SK-N-SH (cell line): Measurements from ENCODE around the gene CAPSL. TPM values are rescaled to one million over a fixed set of nuclear protein-coding genes. Genes with fewer than 3 reads are reported as not detected.

Experiments
- CTCF ChIA-PET: fragments of 300-600, 350-600 bp; formaldehyde crosslinking; extraction: SDS; loops from one replicate; lab custom pipeline; 2021; lab: Yijun Ruan, JAX
- POLR2A ChIA-PET: fragments of 350-600 bp; sonication (Branson Sonifier 250); formaldehyde crosslinking; extraction: SDS; loops from one replicate; lab custom pipeline; 2020; ENCODE audit warnings: antibody characterized with exemption, inconsistent platforms; lab: Yijun Ruan, JAX
- DNase-seq: peaks from one replicate; pipeline ENCODE4 v3.0.0; 2012
- H2AFZ ChIP-seq: fragments of 200-600 bp; sonication (generic); 2 replicates; pipeline ENCODE4 v1.8.1; 2016; ENCODE audit warnings: antibody characterized with exemption, mild to moderate bottlenecking, low read depth
- H3F3A ChIP-seq: fragments of 200-600 bp; sonication (generic); replicated peaks from 2 replicates; pipeline ENCODE3; 2016; ENCODE audit warnings: antibody characterized with exemption, mild to moderate bottlenecking; ENCODE audit not compliant: insufficient read depth
- H3K27ac ChIP-seq, 2 experiments: fragments of 200-500 bp in 1 of 2; fragments of 200-600 bp in 1 of 2; sonication (Bioruptor generic) in 1 of 2; sonication (generic), shearing (Covaris generic) in 1 of 2; 2 replicates each; pipeline versions ENCODE4 v1.5.1 to v1.6.1; 2014 to 2016; ENCODE audit warnings: low read depth in 2 of 2, inconsistent platforms in 1 of 2, low read length in 1 of 2, mild to moderate bottlenecking in 1 of 2, mixed read lengths in 1 of 2
- H3K27me3 ChIP-seq: fragments of 200-600 bp; sonication (generic), shearing (Covaris generic); 2 replicates; pipeline ENCODE4 v1.6.1; 2016; ENCODE audit warnings: mixed run types; ENCODE audit not compliant: insufficient read depth
- H3K36me3 ChIP-seq, 2 experiments: fragments of 200-500 bp in 1 of 2; fragments of 200-600 bp in 1 of 2; sonication (Bioruptor generic) in 1 of 2; sonication (generic) in 1 of 2; replicated peaks in 1 of 2; 2 replicates each; pipeline versions ENCODE3 to v1.5.1; 2014 to 2016; ENCODE audit warnings: low read length in 1 of 2, mild to moderate bottlenecking in 1 of 2; ENCODE audit not compliant: insufficient read depth in 2 of 2, control insufficient read depth in 1 of 2
- H3K4me1 ChIP-seq, 2 experiments: fragments of 200-500 bp in 1 of 2; fragments of 200-600 bp in 1 of 2; sonication (Bioruptor generic) in 1 of 2; sonication (generic), shearing (Covaris generic) in 1 of 2; 2 replicates each; pipeline versions ENCODE4 v1.5.1 to v1.6.1; 2014 to 2016; ENCODE audit warnings: low read depth in 1 of 2, low read length in 1 of 2, mixed run types in 1 of 2; ENCODE audit not compliant: insufficient read depth in 2 of 2, control insufficient read depth in 1 of 2
- H3K4me2 ChIP-seq: fragments of 200-600 bp; sonication (generic), shearing (Covaris generic); 2 replicates; pipeline ENCODE4 v1.6.1; 2017; ENCODE audit warnings: mixed run types
- H3K4me3 ChIP-seq, 2 experiments: fragments of 200-500 bp in 1 of 2; fragments of 200-600 bp in 1 of 2; sonication (Bioruptor generic) in 1 of 2; sonication (generic), shearing (Covaris generic) in 1 of 2; 2 replicates each; pipeline versions ENCODE4 v1.5.1 to v1.8.1; 2014 to 2016; ENCODE audit warnings: low read depth in 2 of 2, inconsistent platforms in 1 of 2, low read length in 1 of 2, mild to moderate bottlenecking in 1 of 2, mixed read lengths in 1 of 2, moderate library complexity in 1 of 2
- H3K79me2 ChIP-seq: fragments of 200-600 bp; sonication (generic); 2 replicates; pipeline ENCODE4 v1.8.1; 2017; ENCODE audit warnings: mild to moderate bottlenecking; ENCODE audit not compliant: insufficient read depth
- H3K9ac ChIP-seq: fragments of 200-600 bp; sonication (generic); 2 replicates; pipeline ENCODE4 v1.6.1; 2017; ENCODE audit warnings: mixed run types
- H3K9me2 ChIP-seq: fragments of 200-600 bp; sonication (generic); 2 replicates; pipeline ENCODE4 v1.6.1; 2017; ENCODE audit warnings: mixed run types
- H3K9me3 ChIP-seq: fragments of 200-600 bp; sonication (generic); 2 replicates; pipeline ENCODE4 v1.6.1; 2017; ENCODE audit warnings: mixed run types, mild to moderate bottlenecking, moderate library complexity
- H4K20me1 ChIP-seq: fragments of 200-600 bp; sonication (generic); 2 replicates; pipeline ENCODE4 v1.6.1; 2017; ENCODE audit warnings: mild to moderate bottlenecking, mixed run types; ENCODE audit not compliant: insufficient read depth
- CHD2 ChIP-seq: fragments of 150-350 bp; IDR thresholded peaks from 2 replicates; pipeline ENCODE4 v1.6.1; 2018; ENCODE audit warnings: low read length; ENCODE audit not compliant: partially characterized antibody
- EP300 ChIP-seq, 2 experiments: IDR thresholded peaks; 2 replicates each; pipeline versions ENCODE4 v1.4.0 to v1.6.1; 2012; ENCODE audit warnings: borderline replicate concordance in 1 of 2, low read depth in 1 of 2, low read length in 1 of 2
- EZH2phosphoT487 ChIP-seq: fragments of 200-600 bp; sonication (generic); IDR thresholded peaks from 2 replicates; pipeline ENCODE4 v1.6.1; 2017; ENCODE audit warnings: low read depth, mixed run types, mild to moderate bottlenecking, antibody characterized with exemption, moderate library complexity, borderline replicate concordance
- FOSL2 ChIP-seq: IDR thresholded peaks from 2 replicates; pipeline ENCODE4 v1.4.0; 2012; ENCODE audit warnings: low read depth, mild to moderate bottlenecking, moderate library complexity, borderline replicate concordance
- FOXM1 ChIP-seq: IDR thresholded peaks from 2 replicates; pipeline ENCODE4 v1.4.0; 2012; ENCODE audit warnings: low read depth, mild to moderate bottlenecking
- IRF3 ChIP-seq: fragments of 150-350 bp; IDR thresholded peaks from 2 replicates; pipeline ENCODE4 v1.6.1; 2016; ENCODE audit warnings: mild to moderate bottlenecking, low read depth, low read length
- JUND ChIP-seq: IDR thresholded peaks from 2 replicates; pipeline ENCODE4 v1.4.0; 2012
- MAX ChIP-seq: IDR thresholded peaks from 2 replicates; pipeline ENCODE4 v1.4.0; 2012; ENCODE audit warnings: low read depth
- MEF2A ChIP-seq: IDR thresholded peaks from 2 replicates; pipeline ENCODE4 v1.4.0; 2012; ENCODE audit warnings: low read depth, borderline replicate concordance
- MXI1 ChIP-seq: IDR thresholded peaks from 2 replicates; pipeline ENCODE4 v1.6.1; 2012; ENCODE audit warnings: mild to moderate bottlenecking, low read depth, low read length, improper control_type of control experiment
- PBX3 ChIP-seq: IDR thresholded peaks from 2 replicates; pipeline ENCODE4; 2012
- POLR2AphosphoS5 ChIP-seq: IDR thresholded peaks from 2 replicates; pipeline ENCODE4 v1.6.1; 2012; ENCODE audit warnings: low read depth, low read length
- RCOR1 ChIP-seq: fragments of 150-350 bp; IDR thresholded peaks from 2 replicates; pipeline ENCODE4 v1.6.1; 2017; ENCODE audit warnings: antibody characterized with exemption, low read length
- RFX5 ChIP-seq: IDR thresholded peaks from 2 replicates; pipeline ENCODE4 v1.6.1; 2012; ENCODE audit warnings: mild to moderate bottlenecking, improper control_type of control experiment, low read length
- RXRA ChIP-seq: IDR thresholded peaks from 2 replicates; pipeline ENCODE4 v1.4.0; 2012; ENCODE audit warnings: low read depth, mild to moderate bottlenecking, borderline replicate concordance
- SMC3 ChIP-seq: IDR thresholded peaks from 2 replicates; pipeline ENCODE4 v1.6.1; 2012; ENCODE audit warnings: low read depth, low read length, improper control_type of control experiment
- TAF1 ChIP-seq: IDR thresholded peaks from 2 replicates; pipeline ENCODE4 v1.6.1; 2012; ENCODE audit warnings: low read depth, mild to moderate bottlenecking, low read length, moderate library complexity, borderline replicate concordance
- TEAD4 ChIP-seq: IDR thresholded peaks from 2 replicates; pipeline ENCODE4 v1.4.0; 2012; ENCODE audit warnings: mild to moderate bottlenecking, borderline replicate concordance; ENCODE audit not compliant: insufficient read depth
- WGBS: methylation state at CpG from one replicate; pipeline ENCODE4 v1.1.6; 2017; ENCODE audit warnings: low lambda C conversion rate; 5-methylcytosine and 5-hydroxymethylcytosine counted together
- polyA plus RNA-seq, 3 experiments: library from polyadenylated mRNA; depleted of rRNA; stranded (reverse); fragments of >200 nt; gene quantifications; 2 replicates each; pipeline ENCODE4 v1.2.3, GENCODE V29; 2012
- TF ChIP-seq, protein P1 (sequence below): fragments of 200-600 bp; sonication (generic); IDR thresholded peaks from 2 replicates; pipeline ENCODE4 v1.6.1; 2017; ENCODE audit warnings: antibody characterized with exemption, mild to moderate bottlenecking, moderate library complexity
- TF ChIP-seq, protein P2 (sequence below): IDR thresholded peaks from 2 replicates; pipeline ENCODE4 v1.4.0; 2012; ENCODE audit warnings: low read depth, borderline replicate concordance

The CAPSL gene
- polyA plus RNA-seq, 1 of the 3 experiments (the other 2 are of a cell fraction), result 0.23 TPM

GRCh38 chr5:35922468-35922867 is 16.0 kb downstream of the CAPSL start:
- H3K36me3 ChIP-seq, result no peaks in the 10 kb centered on the region
- H3K27me3 ChIP-seq, result no peaks in the 10 kb centered on the region
- no peak for TF ChIP-seq JUND
- no peak for TF ChIP-seq MXI1
- 67% methylated on average over 6 of the region's 7 CpGs for WGBS
- H4K20me1 ChIP-seq, result no peaks in the 10 kb centered on the region
- no peak overlapping the region for H3K4me3 ChIP-seq
- H3K4me1 ChIP-seq, result peaks cover 0 to 5% of the 10 kb centered on the region in 2 experiments; a peak in 2 of 4 replicates
- no peak overlapping the region for H2AFZ ChIP-seq
- no peaks in the 10 kb centered on the region for H3K9me2 ChIP-seq
- DNase-seq, result no peak
- no peak overlapping the region for H3K9ac ChIP-seq
- no peak overlapping the region for H3K27ac ChIP-seq
- CTCF ChIA-PET, result interaction anchor here (3.3 kb wide), 1 partner anchor 145 kb away, joined by 19 read pairs; no protein-coding TSS in a partner anchor
- H3K4me2 ChIP-seq, result no peak overlapping the region
- H3F3A ChIP-seq, result peaks cover 5% of the 10 kb centered on the region
- H3K79me2 ChIP-seq, result no peaks in the 10 kb centered on the region
- H3K9me3 ChIP-seq, result no peaks in the 10 kb centered on the region
- POLR2A ChIA-PET, result no interaction called here

DNA sequence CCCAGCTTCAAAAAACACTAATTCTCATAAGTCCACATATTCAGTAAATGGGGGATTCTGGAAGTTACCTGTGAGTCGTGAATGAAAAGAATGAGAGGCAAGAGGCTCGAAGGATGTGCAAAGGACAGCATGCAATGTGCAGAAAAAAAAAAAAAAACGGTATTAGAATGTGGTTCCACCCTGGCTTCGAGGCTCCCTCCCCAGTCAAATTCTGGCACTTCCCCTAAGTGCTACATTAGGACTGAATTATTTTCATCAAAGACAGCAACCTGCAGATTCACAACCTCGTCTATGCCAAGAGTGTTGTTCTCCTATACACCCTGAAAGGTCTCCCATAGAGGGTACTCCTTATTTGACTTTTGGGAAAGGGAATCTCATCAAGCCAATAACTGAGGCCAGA is 16.5 kb downstream of the CAPSL start:
- Histone ChIP-seq H3K4me2 (no peak overlapping the region), H3K4me1 (peaks cover 0 to 5% of the 10 kb centered on the region in 2 experiments; a peak in 2 of 4 replicates), H2AFZ (no peak overlapping the region)
- no peak for TF ChIP-seq CHD2
- no peak for TF ChIP-seq IRF3
- no peak for TF ChIP-seq EP300 (IDR thresholded peaks at IDR 0.05; ENCODE audit: borderline replicate concordance in 1 of 2, low read depth in 1 of 2, low read length in 1 of 2)
- no peak for TF ChIP-seq RCOR1
- no peak for TF ChIP-seq EZH2phosphoT487
- no peak for TF ChIP-seq FOSL2
- TF ChIP-seq MAX, result no peak
- no peak for TF ChIP-seq TEAD4
- TF ChIP-seq, protein P1, sequence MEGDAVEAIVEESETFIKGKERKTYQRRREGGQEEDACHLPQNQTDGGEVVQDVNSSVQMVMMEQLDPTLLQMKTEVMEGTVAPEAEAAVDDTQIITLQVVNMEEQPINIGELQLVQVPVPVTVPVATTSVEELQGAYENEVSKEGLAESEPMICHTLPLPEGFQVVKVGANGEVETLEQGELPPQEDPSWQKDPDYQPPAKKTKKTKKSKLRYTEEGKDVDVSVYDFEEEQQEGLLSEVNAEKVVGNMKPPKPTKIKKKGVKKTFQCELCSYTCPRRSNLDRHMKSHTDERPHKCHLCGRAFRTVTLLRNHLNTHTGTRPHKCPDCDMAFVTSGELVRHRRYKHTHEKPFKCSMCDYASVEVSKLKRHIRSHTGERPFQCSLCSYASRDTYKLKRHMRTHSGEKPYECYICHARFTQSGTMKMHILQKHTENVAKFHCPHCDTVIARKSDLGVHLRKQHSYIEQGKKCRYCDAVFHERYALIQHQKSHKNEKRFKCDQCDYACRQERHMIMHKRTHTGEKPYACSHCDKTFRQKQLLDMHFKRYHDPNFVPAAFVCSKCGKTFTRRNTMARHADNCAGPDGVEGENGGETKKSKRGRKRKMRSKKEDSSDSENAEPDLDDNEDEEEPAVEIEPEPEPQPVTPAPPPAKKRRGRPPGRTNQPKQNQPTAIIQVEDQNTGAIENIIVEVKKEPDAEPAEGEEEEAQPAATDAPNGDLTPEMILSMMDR, result no peak
- TF ChIP-seq FOXM1, result no peak
- no peak for TF ChIP-seq MEF2A
- TF ChIP-seq TAF1, result no peak
- TF ChIP-seq RFX5, result no peak
- no peak for TF ChIP-seq POLR2AphosphoS5
- TF ChIP-seq, protein P2, sequence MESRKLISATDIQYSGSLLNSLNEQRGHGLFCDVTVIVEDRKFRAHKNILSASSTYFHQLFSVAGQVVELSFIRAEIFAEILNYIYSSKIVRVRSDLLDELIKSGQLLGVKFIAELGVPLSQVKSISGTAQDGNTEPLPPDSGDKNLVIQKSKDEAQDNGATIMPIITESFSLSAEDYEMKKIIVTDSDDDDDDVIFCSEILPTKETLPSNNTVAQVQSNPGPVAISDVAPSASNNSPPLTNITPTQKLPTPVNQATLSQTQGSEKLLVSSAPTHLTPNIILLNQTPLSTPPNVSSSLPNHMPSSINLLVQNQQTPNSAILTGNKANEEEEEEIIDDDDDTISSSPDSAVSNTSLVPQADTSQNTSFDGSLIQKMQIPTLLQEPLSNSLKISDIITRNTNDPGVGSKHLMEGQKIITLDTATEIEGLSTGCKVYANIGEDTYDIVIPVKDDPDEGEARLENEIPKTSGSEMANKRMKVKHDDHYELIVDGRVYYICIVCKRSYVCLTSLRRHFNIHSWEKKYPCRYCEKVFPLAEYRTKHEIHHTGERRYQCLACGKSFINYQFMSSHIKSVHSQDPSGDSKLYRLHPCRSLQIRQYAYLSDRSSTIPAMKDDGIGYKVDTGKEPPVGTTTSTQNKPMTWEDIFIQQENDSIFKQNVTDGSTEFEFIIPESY, result no peak
- no peak for TF ChIP-seq PBX3
- TF ChIP-seq SMC3, result no peak
- TF ChIP-seq RXRA, result no peak
- TF ChIP-seq, all 33 proteins: peak for 0
- Histone ChIP-seq H3K27me3 (no peaks in the 10 kb centered on the region), H3F3A (peaks cover 5% of the 10 kb centered on the region), H3K9me3 (no peaks in the 10 kb centered on the region), H3K27ac (no peak overlapping the region), H3K36me3 (no peaks in the 10 kb centered on the region), H3K79me2 (no peaks in the 10 kb centered on the region), H3K9me2 (no peaks in the 10 kb centered on the region), H4K20me1 (no peaks in the 10 kb centered on the region), H3K4me3 (no peak overlapping the region), H3K9ac (no peak overlapping the region)
- DNase-seq, result no peak
- WGBS, result 59% methylated on average over 5 of the region's 5 CpGs
- ChIA-PET CTCF (interaction anchor here (3.3 kb wide), 1 partner anchor 145 kb away, joined by 19 read pairs; no protein-coding TSS in a partner anchor), POLR2A (no interaction called here)
